HG02759 (cell line): ENCODE results near the gene GNAS.

Source experiments
- ATAC-seq: cut with Tn5 transposase; IDR thresholded peaks from one replicate; pipeline ENCODE4 v1.9.1; 2021; ENCODE audit warnings: mild to moderate bottlenecking, moderate library complexity; ENCODE audit not compliant: unreplicated experiment

The GNAS gene

DNA sequence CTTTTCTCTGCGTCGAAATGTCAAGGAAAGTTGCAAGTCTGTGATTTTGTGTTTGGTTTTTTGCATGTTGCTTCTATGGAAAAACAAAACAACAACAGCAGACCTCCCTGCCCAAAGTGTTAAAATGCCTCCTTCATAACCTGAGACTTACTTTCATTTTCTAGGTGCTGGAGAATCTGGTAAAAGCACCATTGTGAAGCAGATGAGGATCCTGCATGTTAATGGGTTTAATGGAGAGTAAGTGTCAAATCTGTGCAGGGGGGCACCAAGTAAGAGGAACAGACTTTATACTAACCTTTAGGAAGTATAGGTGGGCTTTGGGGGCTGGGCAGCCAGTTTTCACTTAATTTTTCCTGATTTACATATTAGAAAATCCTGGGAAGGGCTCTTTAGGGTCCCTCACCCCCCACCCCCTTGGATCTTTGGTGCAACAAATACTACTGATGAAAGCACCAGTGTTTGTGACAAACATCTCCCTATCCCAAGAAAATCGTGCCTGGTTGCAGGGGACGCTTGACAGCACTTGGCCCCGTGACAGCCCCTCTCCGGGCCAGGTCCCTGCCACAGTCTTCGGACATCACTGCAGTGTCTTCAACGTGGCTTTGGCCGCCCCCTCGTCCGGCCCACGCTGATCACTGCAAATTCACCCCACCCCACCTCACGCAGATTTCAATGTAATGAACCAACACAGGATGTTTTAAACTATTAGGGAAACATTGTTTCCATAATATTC is 43.1 kb downstream of the GNAS start:
- ATAC-seq = no peak

GRCh38 chr20:58896820-58897219 is 44.3 kb downstream of the GNAS start:
- ATAC-seq = no peak

- ATAC-seq = no peak
These were observed 45.0 kb downstream of the GNAS start for GRCh38 chr20:58897488-58897887.

GRCh38 chr20:58898629-58899408 is 46.3 kb downstream of the GNAS start:
- no peak for ATAC-seq

DNA sequence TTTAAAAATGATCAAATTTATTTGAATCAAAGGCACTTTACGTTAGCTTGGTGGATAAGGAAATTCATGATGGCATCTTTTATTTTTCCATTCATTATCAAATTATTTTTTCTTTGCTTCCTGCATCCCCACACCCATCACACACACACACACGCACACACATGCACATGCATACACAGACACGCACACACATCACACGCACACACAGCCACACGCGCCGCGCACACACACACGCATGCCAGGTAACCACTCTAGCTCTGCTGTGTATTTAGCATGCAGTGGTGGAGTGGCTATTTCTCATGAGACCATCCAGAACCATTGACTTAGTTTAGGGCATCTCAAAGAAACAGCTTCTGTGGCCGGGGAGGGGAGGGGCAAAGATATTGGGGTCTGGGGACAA is 47.0 kb downstream of the GNAS start:
- ATAC-seq = no peak

- no peak for ATAC-seq
These were observed 47.9 kb downstream of the GNAS start for GRCh38 chr20:58900397-58900796.

DNA sequence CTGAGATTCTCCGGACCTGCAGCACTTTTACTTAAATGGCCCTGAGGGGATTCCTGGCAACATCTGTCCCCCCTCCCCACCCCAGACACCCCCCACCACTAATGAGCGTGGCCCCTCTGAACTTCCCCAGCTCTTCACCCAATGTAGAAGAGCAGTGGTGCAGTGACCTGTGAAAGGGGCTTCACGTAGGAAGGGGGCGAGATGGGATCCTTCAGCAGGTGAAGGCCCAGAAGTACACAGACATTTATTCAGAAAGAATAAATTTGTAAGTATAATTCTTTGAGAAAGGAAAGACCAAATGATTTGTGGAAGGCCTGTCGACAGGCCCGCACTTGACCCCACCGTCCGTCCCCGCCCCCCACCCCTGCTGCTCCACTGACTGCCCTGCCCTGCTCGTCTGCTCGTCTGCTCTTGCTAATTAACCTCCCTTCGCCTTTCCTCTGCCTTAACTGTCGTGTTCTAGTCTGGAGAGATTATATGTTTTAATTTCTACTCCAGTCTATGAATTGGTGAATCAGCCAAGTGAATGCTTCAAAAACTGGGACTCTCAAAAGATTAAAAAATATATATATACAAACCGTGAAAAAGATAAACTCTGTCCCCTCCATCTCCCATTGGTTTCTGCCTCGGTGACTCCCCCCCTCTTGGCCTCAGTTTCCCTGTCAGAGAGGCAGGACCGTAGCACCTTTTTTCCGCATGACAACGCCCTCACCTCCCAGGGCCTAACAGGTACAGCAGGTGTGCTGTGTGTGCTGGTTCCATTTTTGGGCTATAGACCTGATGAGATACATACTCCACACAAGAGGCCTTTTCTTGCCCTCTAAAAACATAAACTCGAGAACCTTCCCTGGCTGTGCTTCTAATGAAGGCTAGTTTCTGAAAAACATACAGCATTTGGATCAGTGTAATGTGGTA is 49.2 kb downstream of the GNAS start:
- no peak for ATAC-seq

- ATAC-seq = no peak
These were observed 51.1 kb downstream of the GNAS start for GRCh38 chr20:58903614-58904013.

GRCh38 chr20:58905236-58905635 is 52.7 kb downstream of the GNAS start:
- no peak for ATAC-seq

GRCh38 chr20:58906111-58906510 is 53.6 kb downstream of the GNAS start:
- ATAC-seq = no peak

- no peak for ATAC-seq
These were observed 54.4 kb downstream of the GNAS start for GRCh38 chr20:58906894-58907293.

- ATAC-seq = peak; percentile 91
These were observed 55.0 kb downstream of the GNAS start for GRCh38 chr20:58907320-58908137.

DNA sequence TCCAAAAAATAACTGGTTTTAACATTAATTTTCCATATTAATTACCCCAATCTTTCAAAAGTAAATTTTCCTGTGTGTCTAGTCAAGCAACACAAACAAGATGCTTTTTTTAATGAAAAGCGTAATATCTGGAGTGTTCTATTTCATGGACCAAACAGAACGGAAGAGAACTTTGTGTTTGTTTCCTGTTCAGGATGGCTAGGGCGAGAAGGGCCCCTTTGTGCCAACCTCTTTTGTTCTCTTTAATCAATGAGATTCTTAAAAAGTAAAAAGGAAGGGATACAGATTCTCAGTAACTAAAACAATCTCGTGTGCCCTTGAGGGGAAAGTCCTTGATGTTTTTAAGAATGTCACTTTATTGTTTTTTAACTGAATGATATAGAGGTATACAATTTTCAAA is 55.7 kb downstream of the GNAS start:
- peak; percentile 22 for ATAC-seq

DNA sequence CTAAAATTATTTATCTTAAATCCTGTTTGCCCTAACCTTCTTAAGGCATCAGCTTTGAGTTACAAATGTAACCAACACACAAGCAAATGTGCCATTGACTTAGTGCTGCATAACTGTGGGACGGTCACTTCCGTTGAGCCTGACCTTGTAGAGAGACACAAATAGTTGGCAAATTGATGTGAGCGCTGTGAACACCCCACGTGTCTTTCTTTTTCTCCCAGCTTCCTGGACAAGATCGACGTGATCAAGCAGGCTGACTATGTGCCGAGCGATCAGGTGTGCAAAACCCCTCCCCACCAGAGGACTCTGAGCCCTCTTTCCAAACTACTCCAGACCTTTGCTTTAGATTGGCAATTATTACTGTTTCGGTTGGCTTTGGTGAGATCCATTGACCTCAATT is 56.4 kb downstream of the GNAS start:
- no peak for ATAC-seq

DNA sequence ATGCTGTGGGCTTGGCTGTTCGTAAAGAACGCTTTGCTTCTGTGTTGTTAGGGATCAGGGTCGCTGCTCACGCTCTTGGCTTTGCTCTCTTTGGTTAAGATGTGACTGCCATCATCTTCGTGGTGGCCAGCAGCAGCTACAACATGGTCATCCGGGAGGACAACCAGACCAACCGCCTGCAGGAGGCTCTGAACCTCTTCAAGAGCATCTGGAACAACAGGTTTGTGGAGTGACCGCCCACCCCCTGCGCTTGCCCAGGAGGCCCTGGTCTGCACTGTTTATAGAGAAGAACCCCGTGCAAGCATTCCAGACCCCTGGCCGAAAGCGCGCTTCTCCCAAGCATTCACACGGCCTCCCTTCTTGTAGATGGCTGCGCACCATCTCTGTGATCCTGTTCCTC is 57.1 kb downstream of the GNAS start:
- no peak for ATAC-seq

GRCh38 chr20:58910473-58910872 is 58.0 kb downstream of the GNAS start:
- ATAC-seq = no peak

DNA sequence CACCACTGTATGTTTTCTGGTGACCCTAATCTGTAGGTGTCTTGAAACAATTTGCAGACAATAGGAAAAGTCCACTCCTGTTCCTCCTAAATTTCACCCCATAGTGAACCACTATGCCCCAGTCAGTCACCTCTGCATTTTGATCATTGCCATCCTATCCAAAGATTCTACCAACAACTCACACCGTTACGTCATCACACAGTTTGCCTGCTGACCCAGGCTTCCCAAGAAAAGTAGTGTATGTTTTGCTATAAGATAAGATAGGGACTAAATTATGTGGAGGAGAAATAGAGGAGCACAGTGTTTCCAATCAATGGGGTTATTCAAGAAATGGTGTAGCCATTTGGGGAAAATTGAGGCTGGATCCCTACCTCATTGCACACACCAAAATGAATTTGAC is 58.8 kb downstream of the GNAS start:
- no peak for ATAC-seq

GRCh38 chr20:58911970-58912369 is 59.5 kb downstream of the GNAS start:
- no peak for ATAC-seq

GRCh38 chr20:58913079-58913478 is 60.6 kb downstream of the GNAS start:
- no peak for ATAC-seq

GRCh38 chr20:58918621-58919020 is 66.1 kb downstream of the GNAS start:
- no peak for ATAC-seq

GRCh38 chr20:58921564-58921963 is 69.0 kb downstream of the GNAS start:
- no peak for ATAC-seq
